Measurements from ENCODE around the gene PDCD1. TPM values are rescaled to one million over a fixed set of nuclear protein-coding genes. Genes with fewer than 3 reads are reported as not detected.

PDCD1 gene
- total and polyA plus RNA-seq, 2 donors (not counting 1 experiment from before 2014, with no cell fraction given), result 0.28 to 1.3 TPM

DNA sequence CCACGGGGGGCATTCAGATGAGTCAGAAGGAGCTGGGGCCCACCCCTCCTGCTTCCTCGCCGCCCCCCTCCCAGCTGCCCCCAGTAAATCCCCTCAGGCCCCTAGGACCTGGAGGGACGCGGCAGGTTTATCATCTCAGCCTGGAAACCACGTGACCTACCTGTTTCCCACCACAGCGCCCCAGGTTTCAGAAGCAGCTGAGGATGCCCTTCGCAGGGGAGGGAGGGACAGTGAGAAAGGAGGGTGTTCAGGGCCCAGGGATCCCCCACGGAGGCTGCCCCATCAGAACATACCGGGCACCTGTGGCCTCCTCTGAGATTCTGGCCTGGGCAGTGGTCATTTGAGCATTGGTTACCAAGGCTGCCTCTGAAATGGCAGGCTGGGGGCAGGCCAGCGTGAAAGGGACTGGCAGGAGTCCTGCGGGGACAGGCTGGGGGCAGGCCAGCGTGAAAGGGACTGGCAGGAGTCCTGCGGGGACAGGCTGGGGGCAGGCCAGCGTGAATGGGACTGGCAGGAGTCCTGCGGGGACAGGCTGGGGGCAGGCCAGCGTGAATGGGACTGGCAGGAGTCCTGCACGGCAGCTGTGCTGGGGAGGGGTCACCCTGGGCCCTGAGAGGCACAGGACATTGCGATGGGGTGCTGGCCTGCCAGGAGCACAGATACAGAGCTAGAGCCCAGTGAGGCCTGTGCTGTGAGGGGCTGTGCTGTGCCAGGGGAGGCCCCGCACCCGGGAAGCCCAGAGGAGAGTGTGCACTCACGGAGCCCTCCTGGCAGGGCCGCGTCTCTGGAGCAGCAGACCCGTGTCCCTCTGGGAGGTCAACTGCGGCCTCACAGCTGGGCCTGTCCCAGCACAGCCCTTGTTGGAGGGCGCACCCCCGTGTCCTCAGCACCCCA, 48.1 kb downstream of the PDCD1 start:
- no peak overlapping the region for H3K4me3 ChIP-seq (ENCODE audit: control extremely low read depth in 1 of 5, extremely low read depth in 1 of 5, insufficient read depth in 1 of 5, low read depth in 2 of 5, low read length in 4 of 5)
- H3K27ac ChIP-seq (ENCODE audit: low read length in 2 of 2), result no peak overlapping the region
- no peaks in the 10 kb centered on the region for H4K20me1 ChIP-seq (ENCODE audit: control insufficient read depth, insufficient read depth, low read length, poor library complexity, severe bottlenecking)
- POLR2A ChIA-PET, result no interaction called here
- H3K27me3 Mint-ChIP-seq, result peaks cover 10% of the 10 kb centered on the region
- H3K4me2 ChIP-seq (replicated peaks; ENCODE audit: low read depth, low read length, poor library complexity, severe bottlenecking), result no peak overlapping the region
- ATAC-seq (ENCODE audit: low read depth), result no peak
- intact Hi-C loops (cut with micrococcal nuclease), result no loop called here
- H3K9me3 ChIP-seq (ENCODE audit: control extremely low read depth in 1 of 3, control insufficient read depth in 2 of 3, insufficient read depth in 1 of 3, low read length in 2 of 3), result no peaks in the 10 kb centered on the region
- H2AFZ ChIP-seq (ENCODE audit: insufficient read depth, low read depth, low read length, poor library complexity, severe bottlenecking), result no peak overlapping the region
- H3K9ac ChIP-seq (ENCODE audit: low read length), result no peak overlapping the region
- 92% methylated on average over 23 of the region's 28 CpGs for WGBS (ENCODE audit: insufficient coverage)
- no peak for TF ChIP-seq EZH2 (IDR thresholded peaks at IDR 0.05; ENCODE audit: borderline replicate concordance, insufficient read depth, low read depth, low read length, poor library complexity, severe bottlenecking)
- TF ChIP-seq, protein P1, sequence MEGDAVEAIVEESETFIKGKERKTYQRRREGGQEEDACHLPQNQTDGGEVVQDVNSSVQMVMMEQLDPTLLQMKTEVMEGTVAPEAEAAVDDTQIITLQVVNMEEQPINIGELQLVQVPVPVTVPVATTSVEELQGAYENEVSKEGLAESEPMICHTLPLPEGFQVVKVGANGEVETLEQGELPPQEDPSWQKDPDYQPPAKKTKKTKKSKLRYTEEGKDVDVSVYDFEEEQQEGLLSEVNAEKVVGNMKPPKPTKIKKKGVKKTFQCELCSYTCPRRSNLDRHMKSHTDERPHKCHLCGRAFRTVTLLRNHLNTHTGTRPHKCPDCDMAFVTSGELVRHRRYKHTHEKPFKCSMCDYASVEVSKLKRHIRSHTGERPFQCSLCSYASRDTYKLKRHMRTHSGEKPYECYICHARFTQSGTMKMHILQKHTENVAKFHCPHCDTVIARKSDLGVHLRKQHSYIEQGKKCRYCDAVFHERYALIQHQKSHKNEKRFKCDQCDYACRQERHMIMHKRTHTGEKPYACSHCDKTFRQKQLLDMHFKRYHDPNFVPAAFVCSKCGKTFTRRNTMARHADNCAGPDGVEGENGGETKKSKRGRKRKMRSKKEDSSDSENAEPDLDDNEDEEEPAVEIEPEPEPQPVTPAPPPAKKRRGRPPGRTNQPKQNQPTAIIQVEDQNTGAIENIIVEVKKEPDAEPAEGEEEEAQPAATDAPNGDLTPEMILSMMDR (IDR thresholded peaks at IDR 0.05), result no peak
- no peaks in the 10 kb centered on the region for H3K27me3 ChIP-seq (replicated peaks in 1 of 4; ENCODE audit: control extremely low read depth in 1 of 4, control insufficient read depth in 3 of 4, insufficient read depth in 4 of 4, low read length in 3 of 4)
- H3K27ac Mint-ChIP-seq, result no peak overlapping the region
- H3K4me1 Mint-ChIP-seq, result peaks cover 15% of the 10 kb centered on the region
- no peaks in the 10 kb centered on the region for H3K9me3 Mint-ChIP-seq (ENCODE audit: insufficient read depth)
- H3K4me3 Mint-ChIP-seq, result no peak overlapping the region
- CTCF ChIA-PET, result no interaction called here
- H3K4me1 ChIP-seq (ENCODE audit: control insufficient read depth in 2 of 2, insufficient read depth in 2 of 2, low read length in 2 of 2), result peaks cover 4 to 5% of the 10 kb centered on the region in 2 donors
- DNase-seq, result no peak
- no peaks in the 10 kb centered on the region for H3K36me3 ChIP-seq (replicated peaks in 1 of 2; ENCODE audit: control extremely low read depth in 1 of 2, control insufficient read depth in 1 of 2, extremely low read depth in 1 of 2, insufficient read depth in 2 of 2, low read length in 1 of 2)
- H3K79me2 ChIP-seq (ENCODE audit: control insufficient read depth, insufficient read depth, low read length), result no peaks in the 10 kb centered on the region
